SK-N-MC (cell line): ENCODE measurements around the gene CYP2R1.
"Not testable (repeated sequence)": the region's sequence is repeated elsewhere in the genome, so short reads cannot be mapped to it uniquely, and the experiment has no call there.

Experiments
- DNase-seq: peaks from one replicate; pipeline ENCODE4 v3.0.0-alpha.2; 2011; ENCODE audit warnings: low read depth, low spot score
- H3K27ac ChIP-seq: fragments of 200-600 bp; sonication (generic); 2 replicates; pipeline ENCODE4 v1.5.1; 2016; ENCODE audit warnings: mixed run types
- H3K36me3 ChIP-seq: fragments of 200-600 bp; sonication (generic); 2 replicates; pipeline ENCODE4 v1.6.1; 2017; ENCODE audit warnings: antibody characterized with exemption, low read length, mixed read lengths; ENCODE audit not compliant: insufficient read depth
- H3K4me3 ChIP-seq: fragments of 200-600 bp; sonication (generic); 2 replicates; pipeline ENCODE4 v1.5.1; 2016
- H3K9ac ChIP-seq: fragments of 200-600 bp; sonication (generic); 2 replicates; pipeline ENCODE4 v1.8.0; 2017; ENCODE audit warnings: mixed run types, mixed read lengths; ENCODE audit not compliant: insufficient read length
- H3K9me3 ChIP-seq: fragments of 200-600 bp; sonication (generic); 2 replicates; pipeline ENCODE4 v1.6.1; 2017; ENCODE audit warnings: low read depth, mild to moderate bottlenecking, antibody characterized with exemption, low read length, moderate library complexity, mixed read lengths
- EZH2 ChIP-seq: fragments of 200-600 bp; sonication (generic); IDR thresholded peaks from one replicate; pipeline ENCODE4 v1.6.1; 2017; ENCODE audit warnings: antibody characterized with exemption
- FOXP2 ChIP-seq: optimal IDR thresholded peaks from 2 replicates; pipeline ENCODE3; 2011; ENCODE audit warnings: mild to moderate bottlenecking, moderate library complexity; ENCODE audit not compliant: insufficient read depth; ENCODE audit errors: extremely low read length, control extremely low read depth
- POLR2AphosphoS5 ChIP-seq: IDR thresholded peaks from 2 replicates; pipeline ENCODE4 v1.6.1; 2012; ENCODE audit warnings: mild to moderate bottlenecking, low read depth, low read length, borderline replicate concordance

CYP2R1 gene

DNA sequence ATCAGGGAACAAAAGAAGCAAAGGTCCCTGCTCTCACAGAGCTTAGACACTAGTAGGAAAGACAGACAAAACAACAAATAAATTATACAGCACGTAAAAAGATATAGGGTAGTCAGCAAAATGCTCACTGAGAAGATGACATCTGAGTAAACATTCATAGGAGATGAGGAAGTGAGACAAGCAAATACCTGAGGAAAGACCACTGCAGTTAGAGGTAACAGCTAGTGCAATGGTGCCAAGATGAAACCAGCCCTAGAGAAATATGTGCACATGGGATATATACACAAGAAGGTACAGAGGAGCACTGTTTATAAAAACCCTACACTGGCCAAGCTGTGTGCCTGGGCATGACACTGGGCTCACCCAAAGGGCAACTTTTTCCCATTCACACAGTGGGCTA, 9.8 kb downstream of the CYP2R1 start:
- no peak for TF ChIP-seq EZH2
- TF ChIP-seq FOXP2, result no peak
- TF ChIP-seq POLR2AphosphoS5, result no peak
- DNase-seq, result no peak
- H3K4me3 ChIP-seq, result no peak overlapping the region
- H3K36me3 ChIP-seq, result peaks cover 43% of the 10 kb centered on the region
- no peaks in the 10 kb centered on the region for H3K9me3 ChIP-seq
- no peak overlapping the region for H3K9ac ChIP-seq
- H3K27ac ChIP-seq, result no peak overlapping the region

DNA sequence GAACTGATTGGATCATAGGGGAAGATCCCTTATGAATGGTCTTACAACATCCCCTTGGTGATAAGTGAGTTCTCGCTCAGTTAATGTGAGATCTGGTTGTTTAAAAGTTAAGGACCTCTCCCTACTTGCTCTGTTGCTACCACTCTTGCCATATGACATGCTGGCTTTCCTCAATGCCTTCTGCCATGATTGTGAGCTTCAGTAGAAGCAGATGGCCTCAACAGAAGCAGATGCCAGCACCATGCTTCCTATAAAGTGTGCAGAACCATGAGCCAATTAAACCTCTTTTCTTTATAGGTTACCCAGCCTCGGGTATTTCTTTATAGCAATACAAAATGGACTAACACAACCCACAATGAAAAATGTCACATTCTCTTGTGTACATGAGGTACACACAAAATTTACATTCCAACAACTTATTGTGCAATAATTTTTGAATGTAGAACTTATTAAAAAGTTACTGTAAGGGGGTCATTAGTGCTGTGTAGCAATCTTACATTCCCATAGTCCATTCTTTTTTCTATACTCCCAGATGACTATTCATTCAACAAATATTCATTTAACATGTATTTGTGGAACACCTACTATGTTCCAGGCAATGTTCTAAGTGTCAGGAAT, 10.3 kb downstream of the CYP2R1 start:
- Histone ChIP-seq H3K9me3 (no peaks in the 10 kb centered on the region), H3K4me3 (no peak overlapping the region), H3K9ac (no peak overlapping the region), H3K27ac (no peak overlapping the region), H3K36me3 (peaks cover 43% of the 10 kb centered on the region)
- no peak for DNase-seq
- TF ChIP-seq FOXP2 (no peak), EZH2 (no peak), POLR2AphosphoS5 (no peak)

DNA sequence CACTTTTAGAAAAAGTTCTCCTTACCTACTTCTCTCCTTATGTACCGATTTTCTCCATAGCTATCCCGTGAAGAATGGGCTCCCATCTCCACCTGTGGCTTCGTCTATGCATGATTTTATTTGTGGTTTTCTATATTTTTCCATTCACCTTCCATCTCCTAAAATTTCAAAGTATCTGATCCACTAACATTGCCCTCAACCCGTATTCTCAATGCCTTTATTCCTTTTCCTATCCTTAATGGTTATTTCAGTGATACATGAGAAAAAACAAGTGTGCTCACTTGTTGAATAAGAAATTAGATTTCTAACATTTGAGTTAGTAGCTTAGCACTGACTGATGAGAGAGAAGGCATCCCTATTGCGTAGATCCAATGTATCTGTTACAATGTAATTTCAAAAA, 16.9 kb downstream of the CYP2R1 start:
- H3K4me3 ChIP-seq, result no peak overlapping the region
- TF ChIP-seq POLR2AphosphoS5, result no peak
- no peak for TF ChIP-seq EZH2
- TF ChIP-seq FOXP2, result no peak
- no peak overlapping the region for H3K9ac ChIP-seq
- H3K9me3 ChIP-seq, result no peaks in the 10 kb centered on the region
- peaks cover 26% of the 10 kb centered on the region; the same call in 1 of the 2 replicates for H3K36me3 ChIP-seq
- no peak for DNase-seq
- H3K27ac ChIP-seq, result no peak overlapping the region

DNA sequence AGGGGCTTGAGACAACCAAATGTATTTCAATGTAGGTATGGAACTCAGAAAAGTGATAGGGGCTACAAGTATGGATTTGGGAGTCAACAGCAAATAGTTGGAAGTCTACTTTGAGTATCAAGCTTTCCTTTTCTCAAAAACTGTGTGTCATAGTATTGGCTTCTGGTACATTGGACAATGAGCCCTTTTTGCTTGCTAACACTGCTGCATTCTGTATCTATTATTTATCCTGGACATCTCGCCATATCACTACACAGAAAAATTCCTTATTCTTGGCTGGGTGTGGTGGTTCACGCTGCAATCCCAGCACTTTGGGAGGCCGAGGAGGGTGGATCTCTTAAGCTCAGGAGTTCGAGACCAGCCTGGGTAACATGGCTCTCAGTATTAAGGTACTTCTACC, 18.4 kb downstream of the CYP2R1 start:
- no peak for DNase-seq
- Histone ChIP-seq H3K4me3 (no peak overlapping the region), H3K9ac (no peak overlapping the region), H3K36me3 (peaks cover 19% of the 10 kb centered on the region; the same call in 1 of the 2 replicates), H3K27ac (no peak overlapping the region), H3K9me3 (no peaks in the 10 kb centered on the region)
- TF ChIP-seq FOXP2 (no peak), EZH2 (no peak), POLR2AphosphoS5 (no peak)

DNA sequence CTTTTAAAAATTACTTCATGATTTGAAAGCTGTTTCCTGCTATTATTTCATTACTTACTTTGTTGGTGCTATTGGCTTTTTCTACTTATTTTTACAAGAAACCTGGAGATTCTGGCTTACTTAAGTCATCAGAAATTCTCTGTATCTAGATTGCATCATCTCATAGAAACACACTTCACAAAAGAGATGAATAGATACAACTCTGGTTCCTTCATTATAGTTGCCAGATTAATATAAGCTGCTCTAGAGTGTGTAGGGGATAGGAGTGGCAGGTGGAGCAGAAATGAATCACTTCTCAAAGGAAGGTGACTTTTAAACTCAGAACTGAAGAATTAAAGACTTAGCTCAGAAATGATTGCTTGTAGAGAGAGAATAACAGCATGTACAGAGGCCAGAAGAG, 20.0 kb downstream of the CYP2R1 start:
- peaks cover 7% of the 10 kb centered on the region; the same call in 1 of the 2 replicates for H3K36me3 ChIP-seq
- H3K27ac ChIP-seq, result peak overlapping the region; percentile 52
- no peaks in the 10 kb centered on the region for H3K9me3 ChIP-seq
- H3K4me3 ChIP-seq, result no peak overlapping the region
- no peak overlapping the region for H3K9ac ChIP-seq
- TF ChIP-seq FOXP2, result no peak
- TF ChIP-seq POLR2AphosphoS5, result no peak
- TF ChIP-seq EZH2, result no peak
- no peak for DNase-seq

DNA sequence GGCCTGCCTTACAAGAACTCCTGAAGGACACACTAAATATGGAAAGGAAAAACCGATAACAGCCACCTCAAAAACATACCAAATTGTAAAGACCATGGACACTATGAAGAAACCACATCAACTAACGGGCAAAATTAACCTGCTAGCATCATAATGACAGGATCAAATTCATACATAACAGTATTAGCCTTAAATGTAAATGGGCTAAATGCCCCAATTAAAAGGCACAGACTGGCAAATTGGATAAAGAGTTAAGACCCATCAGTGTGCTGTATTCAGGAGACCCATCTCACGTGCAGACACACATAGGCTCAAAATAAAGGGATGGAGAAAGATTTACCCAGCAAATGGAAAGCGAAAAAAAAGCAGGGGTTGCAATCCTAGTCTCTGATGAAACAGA, 28.3 kb downstream of the CYP2R1 start:
- H3K9ac ChIP-seq, H3K9me3 ChIP-seq, H3K4me3 ChIP-seq, DNase-seq, H3K27ac ChIP-seq: not testable (repeated sequence)
- H3K36me3 ChIP-seq, result peaks cover 14% of the 10 kb centered on the region; the same call in 1 of the 2 replicates

DNA sequence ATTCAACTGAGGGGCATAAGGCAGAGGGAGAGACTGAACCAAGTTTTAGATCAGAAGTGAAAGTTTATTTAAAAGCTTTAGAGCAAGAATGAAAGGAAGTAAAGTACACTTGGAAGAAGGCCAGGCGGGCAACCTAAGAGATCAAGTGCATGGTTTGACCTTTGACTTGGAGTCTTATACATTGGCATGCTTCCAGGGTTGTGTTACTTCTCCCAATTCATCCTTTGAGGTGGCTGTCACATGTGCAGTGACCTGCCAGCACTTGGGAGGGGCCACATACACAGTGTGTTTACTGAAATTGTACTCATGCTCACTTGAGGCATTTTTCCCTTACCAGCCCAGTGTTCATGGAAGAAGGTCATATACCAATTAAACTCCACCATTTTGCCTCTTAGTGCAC, 30.4 kb downstream of the CYP2R1 start:
- Histone ChIP-seq H3K27ac (no peak overlapping the region), H3K4me3 (no peak overlapping the region), H3K36me3 (peaks cover 14% of the 10 kb centered on the region; the same call in 1 of the 2 replicates), H3K9ac (no peak overlapping the region), H3K9me3 (no peaks in the 10 kb centered on the region)
- no peak for DNase-seq
- no peak for TF ChIP-seq FOXP2

DNA sequence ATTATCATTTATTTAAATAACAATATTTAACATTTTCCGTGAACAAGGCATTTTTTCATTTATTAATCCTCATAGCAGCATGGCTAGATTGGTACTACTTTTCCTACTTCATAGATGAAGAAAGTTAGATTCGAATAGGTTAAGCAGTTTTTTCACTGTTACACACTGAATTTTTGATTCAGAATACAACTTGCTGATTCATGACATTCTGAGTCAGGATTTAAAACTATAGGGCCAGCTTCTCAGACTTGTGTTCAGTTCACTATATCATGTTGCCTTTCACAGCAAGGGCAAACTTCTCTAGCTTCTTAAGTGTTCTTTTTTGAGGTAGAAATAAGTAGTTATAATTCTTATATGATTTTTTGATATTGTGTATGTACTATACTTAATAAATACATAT, 31.5 kb downstream of the CYP2R1 start:
- Histone ChIP-seq H3K27ac (peak overlapping the region; percentile 30; the same call in 1 of the 2 replicates), H3K9ac (peak overlapping the region; percentile 0), H3K36me3 (peaks cover 14% of the 10 kb centered on the region; the same call in 1 of the 2 replicates), H3K9me3 (no peaks in the 10 kb centered on the region), H3K4me3 (no peak overlapping the region)
- TF ChIP-seq POLR2AphosphoS5 (no peak), FOXP2 (no peak), EZH2 (no peak)
- DNase-seq, result no peak

DNA sequence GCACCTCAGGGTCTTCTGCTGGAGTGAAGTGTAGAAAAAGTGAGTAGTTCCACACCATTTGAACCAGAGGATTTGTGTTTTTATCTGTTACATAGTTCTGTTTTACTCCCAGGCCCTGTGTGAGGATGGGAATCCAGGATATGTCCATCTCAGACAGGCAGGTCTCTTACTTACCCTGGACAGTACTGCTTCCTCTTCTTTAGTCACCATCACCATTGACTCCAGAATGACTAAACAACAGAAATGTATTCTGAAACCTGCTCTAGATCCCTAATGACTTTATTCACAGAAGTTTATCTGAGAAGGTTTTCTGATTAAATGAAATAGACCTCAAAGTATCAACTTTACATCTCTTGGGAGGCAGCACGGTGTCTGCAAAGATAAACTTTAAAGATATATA, 33.6 kb downstream of the CYP2R1 start:
- peaks cover 9% of the 10 kb centered on the region; the same call in 1 of the 2 replicates for H3K36me3 ChIP-seq
- H3K9me3 ChIP-seq, result no peaks in the 10 kb centered on the region
- no peak for TF ChIP-seq EZH2
- H3K27ac ChIP-seq, result no peak overlapping the region
- no peak overlapping the region for H3K9ac ChIP-seq
- no peak overlapping the region for H3K4me3 ChIP-seq
- DNase-seq, result no peak
